H1 (cell line): ENCODE results near the gene TWIST2. TPM values are rescaled to one million over a fixed set of nuclear protein-coding genes. Genes with fewer than 3 reads are reported as not detected.

Source experiments
- HDAC6 ChIP-seq: IDR thresholded peaks from one replicate; pipeline ENCODE4 v1.7.1; 2012; ENCODE audit warnings: low read depth, mild to moderate bottlenecking, inconsistent platforms, low read length, moderate library complexity
- polyA plus RNA-seq, 7 experiments: library from polyadenylated mRNA; depleted of rRNA in 3 of 7; stranded (reverse) in 5 of 7; unstranded in 2 of 7; fragments of >200 nt in 5 of 7; fragments of 200-250 nt in 2 of 7; gene quantifications; 1 replicate in 5 of 7; 2 replicates in 1 of 7; 4 replicates in 1 of 7; pipeline versions ENCODE4 v1.2.1 to v1.2.3, GENCODE V29; 2011 to 2013; ENCODE audit warnings: missing spikeins in 2 of 7, mixed read lengths in 2 of 7
- total RNA-seq: library from RNA; stranded (reverse); fragmentation: NEBNext Ultra II Directional; extraction: Animal tissue kit (Norgen Biotek cat#: 25700); gene quantifications from 2 replicates; pipeline ENCODE4 v1.2.1, GENCODE V29; 2021

Gene TWIST2
- total and polyA plus RNA-seq, 2 of the 8 experiments (the other 6 are each of a cell fraction or from before 2014, with no cell fraction given): 2.6 to 4.3 TPM

- TF ChIP-seq HDAC6: no peak
Measured at GRCh38 chr2:238881353-238882081, 33.6 kb downstream of the TWIST2 start (continued).
